K562 (cell line): ENCODE data around the gene MAP3K12. TPM values are rescaled to one million over a fixed set of nuclear protein-coding genes. Genes with fewer than 3 reads are reported as not detected.

Experiments
- CBFA2T2 ChIP-seq: fragments of 450-650 bp; conservative IDR thresholded peaks from 2 replicates; pipeline ENCODE4 v1.6.1; 2017; ENCODE audit warnings: mild to moderate bottlenecking
- TFAP4 ChIP-seq: sonication (generic); formaldehyde crosslinking; IDR thresholded peaks from 2 replicates; pipeline ENCODE4 v1.8.0; 2022; ENCODE audit warnings: missing genetic modification reagents, mild to moderate bottlenecking, moderate library complexity, borderline replicate concordance
- polyA plus RNA-seq, 8 experiments: library from polyadenylated mRNA; depleted of rRNA in 4 of 8; stranded (reverse) in 5 of 8; unstranded in 3 of 8; fragments of >200 nt; fragmentation: Nextera tagmentation in 2 of 8; fragmentation: Illumina TruSeq in 1 of 8; extraction: Ambion mirVana in 2 of 8; extraction: Trizol in 1 of 8; gene quantifications; 2 replicates each; pipeline versions ENCODE4 v1.2.1 to v1.2.3, GENCODE V29; 2011 to 2014; ENCODE audit warnings: inconsistent platforms in 1 of 8, missing spikeins in 1 of 8
- total RNA-seq, 7 experiments: library from RNA; depleted of rRNA in 6 of 7; stranded (reverse); fragments of >200 nt in 6 of 7; fragmentation: Illumina TruSeq in 2 of 7; extraction: Trizol in 2 of 7; gene quantifications; 2 replicates each; pipeline versions ENCODE4 v1.2.1 to v1.2.3, GENCODE V29; 2011 to 2021; ENCODE audit warnings: low replicate concordance in 1 of 7
- TF ChIP-seq, protein P1 (sequence below): fragments of 450-650 bp; IDR thresholded peaks from 2 replicates; pipeline ENCODE4 v1.6.1; 2016; ENCODE audit warnings: borderline replicate concordance
- TF ChIP-seq, protein P2 (sequence below): sonication (generic); formaldehyde crosslinking; IDR thresholded peaks from 2 replicates; pipeline ENCODE4 v1.5.0; 2020; ENCODE audit warnings: missing genetic modification reagents

Gene MAP3K12
- total and polyA plus RNA-seq, 9 of the 15 experiments (the other 6 are each of a cell fraction or from before 2014, with no cell fraction given) = 0.10 to 2.4 (median 1.6) TPM

- TF ChIP-seq TFAP4 (CRISPR knock-in tag) (peak; percentile 76), CBFA2T2 (peak; percentile 63)
- TF ChIP-seq, protein P1, sequence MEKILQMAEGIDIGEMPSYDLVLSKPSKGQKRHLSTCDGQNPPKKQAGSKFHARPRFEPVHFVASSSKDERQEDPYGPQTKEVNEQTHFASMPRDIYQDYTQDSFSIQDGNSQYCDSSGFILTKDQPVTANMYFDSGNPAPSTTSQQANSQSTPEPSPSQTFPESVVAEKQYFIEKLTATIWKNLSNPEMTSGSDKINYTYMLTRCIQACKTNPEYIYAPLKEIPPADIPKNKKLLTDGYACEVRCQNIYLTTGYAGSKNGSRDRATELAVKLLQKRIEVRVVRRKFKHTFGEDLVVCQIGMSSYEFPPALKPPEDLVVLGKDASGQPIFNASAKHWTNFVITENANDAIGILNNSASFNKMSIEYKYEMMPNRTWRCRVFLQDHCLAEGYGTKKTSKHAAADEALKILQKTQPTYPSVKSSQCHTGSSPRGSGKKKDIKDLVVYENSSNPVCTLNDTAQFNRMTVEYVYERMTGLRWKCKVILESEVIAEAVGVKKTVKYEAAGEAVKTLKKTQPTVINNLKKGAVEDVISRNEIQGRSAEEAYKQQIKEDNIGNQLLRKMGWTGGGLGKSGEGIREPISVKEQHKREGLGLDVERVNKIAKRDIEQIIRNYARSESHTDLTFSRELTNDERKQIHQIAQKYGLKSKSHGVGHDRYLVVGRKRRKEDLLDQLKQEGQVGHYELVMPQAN = no peak
- TF ChIP-seq, protein P2, sequence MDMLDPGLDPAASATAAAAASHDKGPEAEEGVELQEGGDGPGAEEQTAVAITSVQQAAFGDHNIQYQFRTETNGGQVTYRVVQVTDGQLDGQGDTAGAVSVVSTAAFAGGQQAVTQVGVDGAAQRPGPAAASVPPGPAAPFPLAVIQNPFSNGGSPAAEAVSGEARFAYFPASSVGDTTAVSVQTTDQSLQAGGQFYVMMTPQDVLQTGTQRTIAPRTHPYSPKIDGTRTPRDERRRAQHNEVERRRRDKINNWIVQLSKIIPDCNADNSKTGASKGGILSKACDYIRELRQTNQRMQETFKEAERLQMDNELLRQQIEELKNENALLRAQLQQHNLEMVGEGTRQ (CRISPR knock-in tag) = peak; percentile 95
Measured at GRCh38 chr12:53495903-53496751, 3.1 kb downstream of the MAP3K12 start (continued).
